ENCODE measurements around the gene SMAP1.

SMAP1 gene

GRCh38 chr6:70806086-70806485 lies 138.4 kb downstream of the SMAP1 start:
- no peak for DNase-seq (ENCODE audit: low read depth)
- TF ChIP-seq CTCF (IDR thresholded peaks at IDR 0.05; ENCODE audit: low read depth, low read length, missing control alignments), result no peak
- no peak overlapping the region for H3K4me3 ChIP-seq (ENCODE audit: low read depth, low read length)

- no peak overlapping the region for H3K4me3 ChIP-seq (ENCODE audit: low read depth, low read length)
- no peak for TF ChIP-seq CTCF (IDR thresholded peaks at IDR 0.05; ENCODE audit: low read depth, low read length, missing control alignments)
- DNase-seq (ENCODE audit: low read depth), result no peak
These were observed 144.1 kb downstream of the SMAP1 start for GRCh38 chr6:70811788-70812187.

GRCh38 chr6:70813885-70814284 lies 146.2 kb downstream of the SMAP1 start:
- no peak for DNase-seq (ENCODE audit: low read depth)
- no peak for TF ChIP-seq CTCF (IDR thresholded peaks at IDR 0.05; ENCODE audit: low read depth, low read length, missing control alignments)
- H3K4me3 ChIP-seq (ENCODE audit: low read depth, low read length), result no peak overlapping the region

GRCh38 chr6:70819646-70820045 lies 152.0 kb downstream of the SMAP1 start:
- DNase-seq (ENCODE audit: low read depth), result no peak
- H3K4me3 ChIP-seq (ENCODE audit: low read depth, low read length), result no peak overlapping the region
- no peak for TF ChIP-seq CTCF (IDR thresholded peaks at IDR 0.05; ENCODE audit: low read depth, low read length, missing control alignments)

GRCh38 chr6:70820778-70821177 lies 153.1 kb downstream of the SMAP1 start:
- no peak overlapping the region for H3K4me3 ChIP-seq (ENCODE audit: low read depth, low read length)
- no peak for DNase-seq (ENCODE audit: low read depth)
- no peak for TF ChIP-seq CTCF (IDR thresholded peaks at IDR 0.05; ENCODE audit: low read depth, low read length, missing control alignments)

GRCh38 chr6:70821751-70822150 lies 154.1 kb downstream of the SMAP1 start:
- no peak for TF ChIP-seq CTCF (IDR thresholded peaks at IDR 0.05; ENCODE audit: low read depth, low read length, missing control alignments)
- DNase-seq (ENCODE audit: low read depth), result no peak
- H3K4me3 ChIP-seq (ENCODE audit: low read depth, low read length), result no peak overlapping the region

- H3K4me3 ChIP-seq (ENCODE audit: low read depth, low read length), result no peak overlapping the region
- DNase-seq (ENCODE audit: low read depth), result no peak
- no peak for TF ChIP-seq CTCF (IDR thresholded peaks at IDR 0.05; ENCODE audit: low read depth, low read length, missing control alignments)
These were observed 156.0 kb downstream of the SMAP1 start for GRCh38 chr6:70823651-70824050.

Measured in GM12864 (cell line).